BE2C (cell line): ENCODE results near the gene MAP3K9.

Source experiments
- DNase-seq: peaks from one replicate; pipeline ENCODE4 v3.0.0-alpha.2; 2020
- H3K27me3 ChIP-seq: fragments of 250-450 bp; sonication (Bioruptor Pico); 2 replicates; pipeline ENCODE4 v1.5.1; 2020; ENCODE audit warnings: mild to moderate bottlenecking
- H3K36me3 ChIP-seq: fragments of 250-450 bp; sonication (Bioruptor Pico); 2 replicates; pipeline ENCODE4 v1.5.1; 2020; ENCODE audit warnings: mild to moderate bottlenecking
- H3K4me1 ChIP-seq: fragments of 250-450 bp; sonication (Bioruptor Pico); 2 replicates; pipeline ENCODE4 v1.5.1; 2020
- H3K4me3 ChIP-seq: 2 replicates; pipeline ENCODE4 v1.5.1; 2011; ENCODE audit warnings: low read depth, low read length
- H3K9me3 ChIP-seq: fragments of 250-450 bp; sonication (Bioruptor Pico); 2 replicates; pipeline ENCODE4 v1.5.1; 2020
- CTCF ChIP-seq: IDR thresholded peaks from 2 replicates; pipeline ENCODE4 v1.5.1; 2012; ENCODE audit warnings: mild to moderate bottlenecking, low read depth, low read length

MAP3K9 gene

GRCh38 chr14:70822530-70823185 lies 13.3 kb upstream of the MAP3K9 start:
- Histone ChIP-seq H3K9me3 (no peaks in the 10 kb centered on the region), H3K4me1 (no peaks in the 10 kb centered on the region), H3K4me3 (peak overlapping the region; percentile 59), H3K36me3 (no peaks in the 10 kb centered on the region), H3K27me3 (peaks cover 32% of the 10 kb centered on the region)
- peak; percentile 46 for DNase-seq
- TF ChIP-seq CTCF: no peak

- no peak for TF ChIP-seq CTCF
- H3K27me3 ChIP-seq: peaks cover 32% of the 10 kb centered on the region
- no peaks in the 10 kb centered on the region for H3K36me3 ChIP-seq
- peak overlapping the region; percentile 59 for H3K4me3 ChIP-seq
- H3K9me3 ChIP-seq: no peaks in the 10 kb centered on the region
- DNase-seq: peak; percentile 30
- H3K4me1 ChIP-seq: no peaks in the 10 kb centered on the region
These were observed 12.5 kb upstream of the MAP3K9 start for GRCh38 chr14:70821584-70822529.

GRCh38 chr14:70816525-70816924 lies 7.2 kb upstream of the MAP3K9 start:
- peaks cover 41% of the 10 kb centered on the region for H3K27me3 ChIP-seq
- DNase-seq: no peak
- H3K36me3 ChIP-seq: no peaks in the 10 kb centered on the region
- no peak overlapping the region for H3K4me3 ChIP-seq
- TF ChIP-seq CTCF: no peak
- H3K9me3 ChIP-seq: no peaks in the 10 kb centered on the region
- no peaks in the 10 kb centered on the region for H3K4me1 ChIP-seq

GRCh38 chr14:70814466-70814865 lies 5.2 kb upstream of the MAP3K9 start:
- Histone ChIP-seq H3K27me3 (peaks cover 21% of the 10 kb centered on the region), H3K9me3 (no peaks in the 10 kb centered on the region), H3K4me1 (no peaks in the 10 kb centered on the region), H3K4me3 (no peak overlapping the region), H3K36me3 (no peaks in the 10 kb centered on the region)
- DNase-seq: no peak
- no peak for TF ChIP-seq CTCF

- no peaks in the 10 kb centered on the region for H3K4me1 ChIP-seq
These were observed 3.0 kb upstream of the MAP3K9 start for GRCh38 chr14:70812124-70812818.

More at GRCh38 chr14:70812124-70812818, 3.0 kb upstream of the MAP3K9 start:
- H3K27me3 ChIP-seq: peaks cover 32% of the 10 kb centered on the region
- no peak overlapping the region for H3K4me3 ChIP-seq
- DNase-seq: no peak
- H3K36me3 ChIP-seq: no peaks in the 10 kb centered on the region
- TF ChIP-seq CTCF: no peak
- H3K9me3 ChIP-seq: no peaks in the 10 kb centered on the region
